ENCODE data around the gene SNX1. TPM values are rescaled to one million over a fixed set of nuclear protein-coding genes. Genes with fewer than 3 reads are reported as not detected.

SNX1 gene
- polyA plus RNA-seq, 5 donors: 103 to 138 (median 127) TPM

DNA sequence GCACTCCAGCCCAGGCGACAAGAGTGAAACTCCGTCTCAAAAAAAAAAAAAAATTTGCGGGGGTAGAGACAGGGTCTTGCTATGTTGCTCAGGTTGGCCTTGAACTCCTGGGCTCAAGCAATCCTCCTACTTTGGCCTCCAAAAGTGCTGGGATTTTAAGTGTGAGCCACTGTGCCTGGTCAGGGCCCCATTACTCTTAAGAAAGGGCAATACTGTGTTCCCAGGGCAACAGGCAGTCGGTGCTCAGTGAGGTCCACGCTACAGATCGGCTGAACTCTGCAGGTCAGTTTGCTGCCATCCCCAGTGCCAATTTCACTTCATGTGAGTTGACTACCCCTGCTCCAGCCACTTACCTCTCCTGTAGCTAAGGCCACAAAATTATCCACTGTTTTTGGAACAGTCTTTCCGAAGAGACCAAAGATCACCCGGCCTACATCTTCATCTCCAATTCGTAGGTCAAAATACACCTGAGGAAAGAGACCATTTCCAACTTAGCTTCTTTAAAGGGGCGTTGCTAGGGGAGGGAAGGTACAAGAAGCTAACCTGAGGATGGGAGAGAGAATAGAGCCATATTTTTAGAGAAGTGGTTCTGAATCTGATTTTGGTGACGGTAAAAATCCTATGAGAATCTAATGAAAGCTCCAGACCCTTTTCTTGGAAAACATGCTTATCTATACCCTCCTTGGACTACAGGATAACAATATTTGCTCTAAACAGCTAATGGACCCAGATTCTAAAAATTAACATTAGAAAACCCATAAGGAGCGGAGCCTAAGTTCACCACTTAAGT lies 66.1 kb downstream of the SNX1 start:
- DNase-seq: no peak

DNA sequence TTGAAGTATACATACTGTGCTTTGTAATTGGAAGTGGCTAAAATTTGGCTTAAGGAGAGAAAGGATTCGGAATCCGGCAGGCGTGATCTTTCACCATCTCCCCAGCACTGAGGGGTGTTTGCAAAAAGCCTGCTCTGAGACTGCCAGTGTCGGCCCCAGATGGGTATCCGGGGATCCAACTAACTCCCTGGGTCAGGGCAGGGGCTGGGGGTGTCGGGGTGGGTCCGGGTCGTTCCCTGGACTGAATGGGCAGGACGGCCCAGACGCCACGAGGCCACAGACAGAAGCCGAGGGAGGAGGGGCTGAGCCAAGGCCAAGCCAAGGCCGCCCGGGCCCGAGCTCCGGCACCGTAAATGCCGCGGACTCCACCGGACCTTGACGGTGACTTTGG lies 66.7 kb downstream of the SNX1 start:
- no peak for DNase-seq

DNA sequence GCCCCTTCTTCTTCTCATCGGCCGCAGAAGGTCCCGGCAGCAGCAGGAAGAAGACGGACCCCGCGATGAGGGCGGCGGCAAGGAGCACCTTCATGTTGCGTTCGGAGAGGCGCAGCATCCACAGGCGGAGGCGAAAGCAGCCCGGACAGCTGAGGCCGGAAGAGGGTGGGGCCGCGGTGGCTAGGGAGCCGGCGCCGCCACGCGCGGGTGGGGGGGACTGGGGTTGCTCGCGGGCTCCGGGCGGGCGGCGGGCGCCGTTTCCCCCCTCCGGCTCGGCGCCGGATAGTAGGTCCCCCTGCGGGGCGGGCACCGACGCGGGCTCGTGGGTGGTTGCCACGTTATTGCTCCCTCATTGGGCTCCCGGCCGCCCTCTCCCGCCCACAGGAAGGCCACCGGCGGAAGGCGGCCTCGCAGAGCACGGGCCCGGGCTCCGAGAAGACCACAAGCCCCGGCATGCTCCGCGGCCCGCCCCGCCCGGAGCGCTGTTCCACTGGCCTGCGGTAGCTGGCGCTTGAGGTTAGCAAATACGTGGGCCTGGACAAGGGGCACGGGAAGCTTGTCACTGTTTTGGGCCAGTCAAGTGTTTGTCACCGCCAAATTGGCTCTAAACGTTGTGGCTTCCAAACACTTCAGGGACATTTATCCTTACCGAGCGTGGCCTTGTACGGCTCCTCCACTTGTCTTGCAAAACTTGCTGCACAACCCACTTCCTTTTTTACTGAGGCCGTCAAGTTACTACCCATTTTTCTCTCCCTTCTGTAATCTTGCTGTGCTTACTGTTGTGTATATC lies 67.3 kb downstream of the SNX1 start, which contains the start of gene PPIB:
Gene PPIB, minus strand, starts transcription at position 154 of the 790 bp plus-strand sequence. Its CDS starts 36 bp downstream, at position 118.
- DNase-seq: peak; percentile 97 to 98

DNA sequence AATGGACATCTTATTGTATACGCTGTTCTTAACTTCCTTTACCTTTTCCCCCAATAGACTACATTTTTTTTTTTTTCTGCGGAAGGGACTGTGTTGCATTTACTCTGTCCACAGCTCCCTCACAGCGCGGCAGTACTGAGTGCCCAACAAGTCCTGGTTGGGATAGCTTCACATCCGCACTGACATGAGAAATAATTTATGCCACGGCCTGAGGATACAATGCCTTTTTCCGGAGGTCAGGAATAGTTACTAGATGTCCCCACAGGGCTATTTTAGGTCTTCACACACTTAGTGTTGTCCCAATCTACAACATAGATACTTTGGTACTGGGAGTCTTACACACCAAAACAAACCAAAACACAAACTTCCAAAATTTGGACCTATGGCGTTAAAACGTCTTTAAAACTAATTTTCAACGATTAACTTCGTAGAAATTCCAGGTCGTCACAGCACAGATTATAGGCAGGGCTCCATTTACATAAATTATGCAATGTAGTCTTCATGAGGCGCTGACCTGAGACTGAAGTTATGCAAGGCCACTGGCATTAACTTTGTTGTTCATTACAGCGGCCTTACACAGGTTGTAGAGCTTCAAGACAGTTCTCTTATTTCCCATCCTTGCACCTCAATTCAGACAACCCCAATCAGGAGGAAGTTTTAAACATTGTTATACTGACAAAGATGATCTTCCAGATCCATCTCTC lies 68.0 kb downstream of the SNX1 start:
- DNase-seq: no peak

DNA sequence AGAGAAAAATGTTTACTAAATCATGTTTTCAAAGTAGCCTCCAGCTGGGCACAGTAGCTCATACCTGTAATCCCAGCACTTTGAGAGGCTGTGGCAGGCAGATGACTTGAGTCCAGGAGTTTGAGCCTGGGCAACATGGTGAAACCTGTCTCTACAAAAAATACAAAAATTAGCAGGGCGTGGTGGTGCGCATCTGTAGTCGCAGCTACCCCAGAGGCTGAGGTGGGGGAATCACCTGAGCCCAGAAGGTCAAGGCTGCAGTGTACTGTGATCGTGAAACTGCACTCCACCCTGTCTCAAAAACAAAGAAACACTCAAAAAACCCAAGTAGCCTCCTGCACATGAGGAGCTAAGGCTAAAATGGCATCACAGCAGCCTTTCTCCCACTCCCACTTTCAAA lies 68.7 kb downstream of the SNX1 start:
- DNase-seq: no peak

DNA sequence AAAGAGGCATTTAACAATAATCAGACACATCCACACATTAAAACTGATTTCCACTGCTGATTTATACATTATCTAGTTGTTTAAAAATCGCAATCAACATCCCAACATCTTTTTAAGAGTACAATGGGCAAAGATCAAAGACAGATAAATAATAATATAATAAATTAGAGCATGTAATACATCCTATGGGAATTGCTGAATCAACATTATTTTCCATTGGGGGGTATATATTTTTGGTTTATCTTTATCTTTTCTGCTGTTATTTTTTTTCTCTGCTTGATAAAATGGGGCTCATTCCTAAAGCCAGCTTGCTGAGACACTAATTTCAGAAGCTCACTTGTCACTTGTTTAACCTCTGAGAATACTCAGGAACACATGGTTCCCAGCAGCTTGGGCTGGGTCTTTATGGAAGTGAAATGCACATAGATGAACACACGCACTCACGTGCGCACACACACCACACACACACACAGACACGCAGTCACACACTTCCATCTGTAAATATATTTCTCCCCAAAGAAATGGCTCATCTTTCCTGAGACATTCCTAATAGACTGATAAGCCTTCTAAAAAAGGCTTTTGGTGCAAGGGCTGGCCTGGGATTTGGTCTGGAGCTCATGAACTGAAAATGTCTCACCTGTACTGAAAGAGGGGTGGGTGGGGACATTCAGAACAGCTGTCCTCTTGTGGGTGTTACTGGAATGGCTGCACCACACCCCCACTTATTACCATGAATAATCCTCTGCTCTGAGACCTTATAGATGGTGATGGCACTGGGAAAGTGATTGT lies 70.5 kb downstream of the SNX1 start:
- DNase-seq: no peak

DNA sequence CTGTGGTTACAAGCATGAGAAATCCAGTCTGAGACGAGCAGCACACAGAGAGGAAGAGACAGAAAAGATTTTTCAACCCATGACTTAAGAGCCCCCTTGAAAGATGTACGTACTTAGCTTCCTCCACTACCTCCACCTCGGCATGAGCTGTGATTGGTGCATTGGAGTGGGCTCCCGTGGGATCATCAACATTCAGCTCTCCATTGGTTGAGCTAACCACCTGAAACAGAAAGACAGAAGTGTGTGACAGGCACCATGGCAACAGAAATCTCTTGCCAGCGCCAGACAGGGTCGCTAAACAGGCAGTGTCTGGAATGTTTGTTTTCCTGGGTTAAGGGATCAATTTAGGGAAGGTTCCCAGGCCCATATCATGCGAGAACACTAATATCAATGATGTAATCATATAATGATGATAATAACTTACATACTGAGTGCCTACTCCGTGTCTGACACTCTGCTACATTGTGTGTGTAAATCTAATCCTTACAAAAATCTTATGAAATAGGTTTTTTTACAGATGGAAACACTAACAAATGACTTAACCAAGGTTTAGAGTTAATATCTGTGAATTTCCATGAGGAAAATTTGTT lies 84.5 kb downstream of the SNX1 start:
- DNase-seq: no peak

DNA sequence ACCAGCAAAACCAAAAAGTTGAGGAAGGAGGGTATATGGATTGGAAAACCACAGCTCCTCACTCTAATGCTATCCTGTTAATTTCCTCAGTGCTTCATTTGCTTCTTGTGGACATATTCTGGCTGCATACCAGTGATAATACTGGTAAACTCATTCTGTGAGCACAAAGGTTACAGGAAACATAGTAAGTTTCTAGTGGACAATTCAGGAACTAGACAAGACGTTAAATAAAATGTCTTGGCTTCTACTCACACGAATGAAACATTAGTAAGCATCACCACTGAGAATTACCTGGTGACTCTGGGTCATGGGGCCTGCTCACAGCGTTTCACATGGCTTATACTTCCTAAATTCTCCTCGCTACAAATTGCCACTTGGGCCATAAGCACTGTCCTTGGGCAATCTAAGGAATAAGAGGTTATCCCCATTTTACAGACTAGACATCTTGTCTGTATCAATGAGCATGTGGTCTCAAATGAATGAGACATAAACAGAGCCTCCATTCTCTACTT lies 87.1 kb downstream of the SNX1 start:
- no peak for DNase-seq

DNA sequence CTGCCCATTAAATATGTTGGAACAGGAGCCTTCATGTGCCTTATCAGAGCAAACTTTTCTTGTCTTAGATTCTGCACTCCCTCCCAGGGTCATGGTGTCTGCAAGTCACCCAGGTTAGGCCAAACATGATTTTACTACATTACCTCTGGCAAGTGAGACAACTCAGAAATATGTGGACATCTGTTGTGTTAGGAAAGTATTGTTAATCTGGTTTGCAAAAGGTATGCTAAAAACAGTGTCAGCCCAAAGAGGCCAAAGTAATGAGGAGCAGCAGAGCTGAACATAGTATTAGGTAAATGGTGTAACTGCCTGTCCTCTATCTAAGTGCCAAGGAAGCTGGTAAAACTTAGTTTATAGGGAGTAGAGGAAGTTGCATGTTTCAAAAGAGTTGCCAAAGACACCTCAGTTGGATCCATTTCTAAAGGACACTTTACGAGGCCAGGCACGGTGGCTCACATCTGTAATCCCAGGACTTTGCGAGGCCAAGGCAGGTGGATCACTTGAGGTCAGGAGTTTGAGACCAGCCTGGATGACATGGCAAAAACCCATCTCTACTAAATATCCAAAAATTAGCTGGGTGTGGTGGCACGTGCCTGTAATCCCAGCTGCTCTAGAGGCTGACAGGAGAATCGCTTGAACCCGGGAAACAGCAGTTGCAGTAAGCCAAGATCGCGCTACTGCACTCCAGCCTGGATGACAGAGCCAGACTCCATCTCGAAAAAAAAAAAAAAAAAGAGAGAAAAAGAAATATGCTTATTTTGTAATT lies 89.5 kb downstream of the SNX1 start:
- DNase-seq: no peak

DNA sequence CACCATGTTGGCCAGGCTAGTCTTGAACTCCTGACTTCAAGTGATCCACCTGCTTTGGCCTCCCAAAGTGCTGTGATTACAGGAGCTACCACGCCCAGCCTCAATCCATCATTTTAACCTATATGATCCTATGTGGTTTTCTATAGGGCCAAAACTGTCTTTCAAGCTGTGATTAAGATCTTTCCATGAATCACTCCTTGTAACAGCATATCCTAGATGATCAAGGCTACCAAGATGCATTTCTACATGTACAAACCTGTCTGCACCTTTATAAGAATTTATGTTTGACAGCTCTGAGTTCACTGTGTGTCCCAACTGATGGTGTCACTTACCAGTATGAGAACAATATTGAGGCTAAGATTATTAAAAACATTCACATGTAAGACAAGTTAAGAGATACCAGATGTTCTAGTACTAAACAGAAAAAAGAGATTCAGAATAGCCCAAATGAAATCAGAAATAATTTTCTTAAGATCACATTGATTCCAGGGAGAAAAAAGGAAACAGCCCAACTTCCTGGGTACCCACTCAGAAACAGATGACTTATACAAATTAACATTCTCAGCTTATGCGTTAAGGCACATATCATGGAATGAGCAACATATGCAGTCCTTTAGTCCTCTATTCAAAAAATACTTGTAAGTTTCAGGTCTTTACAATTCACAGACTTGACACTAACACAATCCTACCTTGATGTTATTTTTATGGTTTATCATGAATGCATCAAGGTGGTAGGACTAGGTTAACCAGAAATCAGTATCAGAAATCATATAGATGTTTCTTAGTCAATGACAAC lies 91.8 kb downstream of the SNX1 start:
- DNase-seq: no peak

Other genes starting within 250 kb of the SNX1 start
- 10 to 100 TPM; 19.2 to 27.5 (median 21.7) TPM for gene DAPK2, start 49.5 kb upstream of the SNX1 start, polyA plus RNA-seq (ENCODE audit: insufficient read depth in 1 of 5, insufficient read length in 5 of 5, low replicate concordance in 1 of 5)
- gene CIAO2A, start 2.1 kb upstream of the SNX1 start, polyA plus RNA-seq (ENCODE audit: insufficient read depth in 1 of 5, insufficient read length in 5 of 5, low replicate concordance in 1 of 5): 10 to 100 TPM; 49.5 to 84.9 (median 64.0) TPM
- gene SNX22, start 55.7 kb downstream of the SNX1 start, polyA plus RNA-seq (ENCODE audit: insufficient read depth in 1 of 5, insufficient read length in 5 of 5, low replicate concordance in 1 of 5): 1 to 10 TPM; 1.9 to 3.1 (median 2.8) TPM
- 100 to 1,000 TPM; 475 to 712 (median 538) TPM for gene PPIB, start 67.0 kb downstream of the SNX1 start, polyA plus RNA-seq (ENCODE audit: insufficient read depth in 1 of 5, insufficient read length in 5 of 5, low replicate concordance in 1 of 5)